Measurements from ENCODE around the gene WFDC12. TPM values are rescaled to one million over a fixed set of nuclear protein-coding genes. Genes with fewer than 3 reads are reported as not detected.
A peak's percentile ranks its signal among the peaks of the same experiment; 100 is the strongest.

WFDC12 gene
- total RNA-seq, 1 donor from 2014 or later: not detected

- DNase-seq (ENCODE audit: low spot score, unreplicated experiment): no peak
- H3K4me3 Mint-ChIP-seq (ENCODE audit: low read depth): no peak overlapping the region
- TF ChIP-seq, protein P1, sequence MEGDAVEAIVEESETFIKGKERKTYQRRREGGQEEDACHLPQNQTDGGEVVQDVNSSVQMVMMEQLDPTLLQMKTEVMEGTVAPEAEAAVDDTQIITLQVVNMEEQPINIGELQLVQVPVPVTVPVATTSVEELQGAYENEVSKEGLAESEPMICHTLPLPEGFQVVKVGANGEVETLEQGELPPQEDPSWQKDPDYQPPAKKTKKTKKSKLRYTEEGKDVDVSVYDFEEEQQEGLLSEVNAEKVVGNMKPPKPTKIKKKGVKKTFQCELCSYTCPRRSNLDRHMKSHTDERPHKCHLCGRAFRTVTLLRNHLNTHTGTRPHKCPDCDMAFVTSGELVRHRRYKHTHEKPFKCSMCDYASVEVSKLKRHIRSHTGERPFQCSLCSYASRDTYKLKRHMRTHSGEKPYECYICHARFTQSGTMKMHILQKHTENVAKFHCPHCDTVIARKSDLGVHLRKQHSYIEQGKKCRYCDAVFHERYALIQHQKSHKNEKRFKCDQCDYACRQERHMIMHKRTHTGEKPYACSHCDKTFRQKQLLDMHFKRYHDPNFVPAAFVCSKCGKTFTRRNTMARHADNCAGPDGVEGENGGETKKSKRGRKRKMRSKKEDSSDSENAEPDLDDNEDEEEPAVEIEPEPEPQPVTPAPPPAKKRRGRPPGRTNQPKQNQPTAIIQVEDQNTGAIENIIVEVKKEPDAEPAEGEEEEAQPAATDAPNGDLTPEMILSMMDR (IDR thresholded peaks at IDR 0.05; ENCODE audit: unreplicated experiment): no peak
- no peaks in the 10 kb centered on the region for H3K9me3 Mint-ChIP-seq (ENCODE audit: low read depth)
- no peaks in the 10 kb centered on the region for H3K4me1 Mint-ChIP-seq (ENCODE audit: low read depth)
- no peaks in the 10 kb centered on the region for H3K36me3 Mint-ChIP-seq (ENCODE audit: insufficient read depth)
- H3K27ac Mint-ChIP-seq: no peak overlapping the region
- H3K27me3 Mint-ChIP-seq: peaks cover 20% of the 10 kb centered on the region
Measured at GRCh38 chr20:45115386-45115774, 8.9 kb downstream of the WFDC12 start.

DNA sequence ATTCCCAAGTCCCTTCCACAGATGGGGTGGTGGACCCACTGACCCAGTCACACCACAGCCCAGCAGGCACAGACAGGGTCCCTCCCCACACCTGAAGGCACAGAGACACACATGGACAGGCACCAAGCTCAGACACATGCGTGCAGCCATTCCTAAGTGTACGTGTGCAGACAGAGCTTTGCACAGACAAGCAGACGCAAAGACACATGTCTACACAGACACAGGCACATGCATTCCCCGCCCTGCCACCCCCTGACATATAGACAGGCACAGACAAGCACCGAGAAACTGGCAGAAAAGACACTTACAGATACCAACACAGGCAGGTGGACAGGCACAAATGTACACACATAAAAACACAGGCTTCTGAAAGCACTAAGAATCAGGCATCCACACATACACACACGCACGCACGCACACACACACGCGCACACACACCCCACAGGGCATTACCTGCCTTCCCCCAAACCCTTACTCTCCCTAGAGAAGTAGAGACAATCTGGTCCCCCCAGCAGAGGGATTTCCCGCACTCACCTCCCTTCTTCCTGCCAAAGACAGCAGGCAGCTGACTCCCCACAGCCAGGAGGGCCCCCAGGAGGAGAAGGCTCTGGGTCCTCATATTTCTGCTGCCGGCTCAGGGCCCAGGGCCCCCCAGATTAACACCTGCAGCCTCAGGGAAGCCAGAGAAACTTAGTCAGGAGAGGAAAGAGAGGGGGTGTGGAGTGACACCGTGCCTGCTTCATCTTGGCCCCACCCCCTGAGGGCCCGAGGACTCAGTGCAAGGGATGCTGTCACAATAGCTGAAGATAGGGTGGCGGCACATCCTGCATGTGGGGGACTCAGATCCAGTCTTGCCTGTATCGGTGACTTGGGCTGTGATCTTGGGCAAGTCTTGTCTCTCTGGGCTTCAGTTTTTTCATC lies 9.5 kb downstream of the WFDC12 start, which contains the start of gene WFDC5:
Gene WFDC5 (minus strand): TSS at position 710 of the 921 bp plus-strand sequence. CDS start 91 bp downstream, at position 619.
- H3K36me3 Mint-ChIP-seq (ENCODE audit: insufficient read depth): no peaks in the 10 kb centered on the region
- H3K27ac Mint-ChIP-seq: no peak within 1 kb of the TSS
- H3K9me3 Mint-ChIP-seq (ENCODE audit: low read depth): no peaks in the 10 kb centered on the region
- peaks cover 18% of the 10 kb centered on the region for H3K27me3 Mint-ChIP-seq
- H3K4me3 Mint-ChIP-seq (ENCODE audit: low read depth): no peak within 1 kb of the TSS
- TF ChIP-seq, protein P1 (IDR thresholded peaks at IDR 0.05; ENCODE audit: unreplicated experiment): no peak
- no peaks in the 10 kb centered on the region for H3K4me1 Mint-ChIP-seq (ENCODE audit: low read depth)
- no peak for DNase-seq (ENCODE audit: low spot score, unreplicated experiment)

DNA sequence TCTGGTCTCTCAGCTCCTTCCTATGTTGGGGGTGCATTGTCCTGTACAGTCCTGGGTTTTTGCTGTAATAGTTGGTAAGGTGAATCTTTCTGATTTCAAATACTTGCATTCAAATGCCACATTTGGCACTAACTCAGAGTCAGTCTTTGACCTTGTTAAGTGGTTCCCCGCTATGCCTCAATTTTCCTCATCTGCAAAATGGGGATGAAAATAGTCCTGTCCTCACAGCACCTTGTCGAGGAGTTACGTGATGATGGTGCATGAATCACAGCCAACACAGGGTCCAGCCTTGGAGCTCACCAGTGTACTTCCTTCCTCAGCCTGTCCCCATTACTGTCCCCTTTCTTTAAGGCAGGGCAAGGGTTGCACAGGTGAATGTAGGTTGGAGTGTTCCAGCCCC lies 10.4 kb downstream of the WFDC12 start:
- H3K4me3 Mint-ChIP-seq (ENCODE audit: low read depth): no peak overlapping the region
- no peaks in the 10 kb centered on the region for H3K36me3 Mint-ChIP-seq (ENCODE audit: insufficient read depth)
- DNase-seq (ENCODE audit: low spot score, unreplicated experiment): no peak
- TF ChIP-seq, protein P1 (IDR thresholded peaks at IDR 0.05; ENCODE audit: unreplicated experiment): no peak
- no peaks in the 10 kb centered on the region for H3K4me1 Mint-ChIP-seq (ENCODE audit: low read depth)
- no peaks in the 10 kb centered on the region for H3K9me3 Mint-ChIP-seq (ENCODE audit: low read depth)
- no peak overlapping the region for H3K27ac Mint-ChIP-seq
- peaks cover 21% of the 10 kb centered on the region for H3K27me3 Mint-ChIP-seq

DNA sequence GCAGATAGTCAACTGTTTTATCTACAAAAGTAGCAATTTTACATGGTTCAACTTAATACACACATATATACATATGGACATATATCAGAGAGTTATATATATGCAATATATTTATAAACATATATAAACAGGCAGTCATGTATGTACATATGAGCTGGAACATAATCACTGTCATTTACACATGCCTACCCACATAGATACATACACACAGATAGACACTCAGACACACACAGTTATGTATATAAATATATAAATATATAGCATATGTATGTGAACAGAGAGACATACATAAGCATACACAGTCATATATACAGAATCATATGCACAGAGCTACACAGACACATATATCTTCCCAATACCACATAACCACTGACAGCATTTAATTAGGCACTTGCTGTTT lies 11.5 kb downstream of the WFDC12 start:
- Mint-ChIP-seq H3K36me3 (ENCODE audit: insufficient read depth) (no peaks in the 10 kb centered on the region), H3K4me3 (ENCODE audit: low read depth) (no peak overlapping the region), H3K9me3 (ENCODE audit: low read depth) (no peaks in the 10 kb centered on the region), H3K27ac (no peak overlapping the region), H3K4me1 (ENCODE audit: low read depth) (no peaks in the 10 kb centered on the region), H3K27me3 (peaks cover 23% of the 10 kb centered on the region)
- TF ChIP-seq, protein P1 (IDR thresholded peaks at IDR 0.05; ENCODE audit: unreplicated experiment): no peak
- no peak for DNase-seq (ENCODE audit: low spot score, unreplicated experiment)

- peaks cover 26% of the 10 kb centered on the region for H3K27me3 Mint-ChIP-seq
- no peak for DNase-seq (ENCODE audit: low spot score, unreplicated experiment)
- no peaks in the 10 kb centered on the region for H3K36me3 Mint-ChIP-seq (ENCODE audit: insufficient read depth)
- H3K4me1 Mint-ChIP-seq (ENCODE audit: low read depth): no peaks in the 10 kb centered on the region
- H3K27ac Mint-ChIP-seq: no peak overlapping the region
- H3K4me3 Mint-ChIP-seq (ENCODE audit: low read depth): no peak overlapping the region
- TF ChIP-seq, protein P1 (IDR thresholded peaks at IDR 0.05; ENCODE audit: unreplicated experiment): peak; percentile 54
- no peaks in the 10 kb centered on the region for H3K9me3 Mint-ChIP-seq (ENCODE audit: low read depth)
Measured at GRCh38 chr20:45111799-45112471, 12.3 kb downstream of the WFDC12 start.

Data from progenitor cell of endocrine pancreas (in vitro differentiated cells).